NCI-H524 treated with DMSO at 0.1 percent for 48 hours (cell line): Measurements from ENCODE around the gene OR2G6.
"Not testable (repeated sequence)": the region's sequence is repeated elsewhere in the genome, so short reads cannot be mapped to it uniquely, and the experiment has no call there.

Experiments
- DNase-seq: peaks from one replicate; lab custom pipeline; 2025; lab: John Stamatoyannopoulos, UW

OR2G6 gene

DNA sequence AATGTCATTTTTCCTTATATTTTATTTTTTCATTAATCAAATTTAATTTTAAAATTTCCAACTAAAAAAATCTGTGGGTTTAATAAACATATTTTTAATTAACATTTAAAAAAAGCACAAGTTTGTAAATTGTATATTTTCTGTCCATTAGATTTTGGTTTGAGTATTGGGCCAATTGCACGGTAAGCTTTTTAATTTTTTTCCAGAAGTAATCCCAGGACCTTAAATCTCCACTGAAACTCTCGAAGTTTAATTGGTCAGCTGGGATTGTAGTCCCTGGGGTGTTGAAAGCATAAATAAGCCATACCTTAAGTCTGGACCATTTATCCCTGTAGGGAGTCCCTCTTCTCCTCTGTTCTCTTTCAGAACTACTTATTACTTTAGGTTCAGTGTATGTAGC is at the start of gene OR2G6:
Gene OR2G6 (plus strand): TSS at position 301 of the 400 bp plus-strand sequence. CDS start 13,574 bp downstream, outside the sequence.
- DNase-seq = not testable (repeated sequence)

DNA sequence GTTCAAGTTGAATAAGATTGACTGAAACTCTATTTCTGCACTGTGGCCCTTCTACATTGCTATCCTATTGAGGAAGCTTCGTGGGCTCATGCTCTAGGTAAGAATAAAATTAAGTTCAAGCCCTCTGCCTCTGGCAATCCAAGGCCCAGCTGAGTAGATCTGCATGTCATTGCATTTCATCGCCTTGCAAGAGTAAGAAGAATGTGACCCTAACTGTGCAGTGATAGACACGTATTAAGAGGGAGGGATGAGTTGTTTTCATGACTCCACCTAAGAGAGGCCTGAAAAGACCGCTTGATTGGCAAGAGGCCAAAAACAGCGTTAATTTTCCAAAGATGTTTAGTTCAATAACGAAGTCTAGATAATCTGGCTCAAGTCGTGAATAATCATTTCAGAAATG is 48.8 kb upstream of the OR2G6 start:
- not testable (repeated sequence) for DNase-seq

DNA sequence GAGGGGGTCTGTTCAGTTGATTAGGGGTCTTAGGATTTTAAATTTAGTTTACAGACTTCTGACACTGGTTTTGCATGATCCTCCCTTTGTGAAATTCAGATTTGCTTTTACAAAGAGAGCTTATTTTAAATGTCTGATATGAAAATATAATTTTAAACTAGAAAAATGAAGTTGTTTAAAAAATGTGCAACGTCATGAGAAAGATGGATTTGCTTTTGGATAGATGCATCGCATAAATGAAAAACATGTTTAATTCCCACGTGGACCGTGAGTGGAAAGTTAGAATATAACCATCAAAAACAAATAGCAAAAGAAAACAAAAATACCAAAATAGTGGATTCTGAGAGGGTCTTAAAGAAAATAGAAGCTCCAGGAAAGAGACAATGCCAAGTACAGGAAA is 36.7 kb upstream of the OR2G6 start:
- DNase-seq = no peak

- DNase-seq = not testable (repeated sequence)
Measured at GRCh38 chr1:248472111-248472510, 35.8 kb upstream of the OR2G6 start.

DNA sequence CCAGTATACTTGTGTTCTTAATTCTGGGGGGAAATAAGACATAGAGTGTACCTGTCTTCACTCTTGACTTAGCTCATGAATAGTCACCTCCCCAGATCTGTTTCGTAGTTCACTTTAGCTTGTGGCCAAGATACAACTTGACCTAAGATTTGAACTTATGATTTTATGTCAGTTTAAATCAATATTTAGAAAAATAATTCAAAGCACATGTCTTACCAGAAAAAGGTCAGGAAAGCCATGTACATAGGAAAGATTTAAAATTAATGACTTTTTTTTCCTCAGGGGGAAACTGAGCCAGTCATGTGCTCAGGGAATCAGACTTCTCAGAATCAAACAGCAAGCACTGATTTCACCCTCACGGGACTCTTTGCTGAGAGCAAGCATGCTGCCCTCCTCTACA is 34.8 kb upstream of the OR2G6 start, which contains the start of gene OR2T3:
Gene OR2T3 (plus strand): TSS at position 301 of the 400 bp plus-strand sequence. CDS start 0 bp downstream, at position 301.
- not testable (repeated sequence) for DNase-seq

- not testable (repeated sequence) for DNase-seq
Measured at GRCh38 chr1:248475660-248476059, 32.2 kb upstream of the OR2G6 start.

DNA sequence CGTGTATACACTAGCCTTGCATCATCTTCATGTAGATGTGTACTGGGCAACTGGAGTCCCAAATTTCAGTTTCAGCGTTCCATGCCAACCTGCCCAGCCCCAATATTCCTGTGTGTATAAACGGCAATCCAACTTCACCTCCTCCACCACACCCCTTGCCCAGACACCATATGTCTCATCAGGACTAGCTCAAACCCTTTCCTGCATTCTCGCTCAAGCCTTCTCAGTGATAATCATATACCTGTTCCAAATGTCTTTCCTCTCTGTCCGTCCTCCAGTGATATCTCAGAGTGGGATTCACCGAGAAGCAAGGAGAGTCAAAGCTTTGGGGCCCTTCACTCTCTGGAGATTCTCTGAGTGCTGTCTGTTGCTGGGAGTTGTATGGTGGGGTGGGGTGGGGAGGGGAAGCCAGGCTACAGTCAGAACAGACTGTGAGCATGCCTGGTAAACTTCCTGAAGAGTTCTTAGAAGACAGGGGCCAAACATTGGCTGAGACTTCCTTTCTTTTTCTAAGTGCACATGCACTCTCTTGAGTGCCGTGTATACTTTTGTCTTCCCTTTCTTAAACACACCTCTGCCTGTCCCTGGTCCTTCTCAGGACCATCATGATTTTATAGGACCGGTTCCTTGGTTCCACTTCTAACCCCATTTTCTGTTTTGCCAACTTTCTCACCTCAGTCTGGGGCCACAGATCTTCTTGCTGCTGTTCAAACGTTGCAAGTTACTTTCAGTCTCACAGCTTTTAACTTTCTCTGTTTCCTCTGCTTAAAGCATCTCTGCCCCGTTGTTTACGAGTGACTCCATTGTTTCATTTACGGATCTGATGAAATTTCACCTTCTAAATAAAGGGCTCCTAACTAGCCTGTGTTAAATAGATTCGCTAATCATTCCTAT is 25.9 kb upstream of the OR2G6 start:
- DNase-seq = not testable (repeated sequence)

- DNase-seq = not testable (repeated sequence)
Measured at GRCh38 chr1:248488289-248488688, 19.6 kb upstream of the OR2G6 start, which contains the start of gene OR2T5. Gene OR2T5, plus strand, starts transcription at chr1:248488589. Its CDS starts 0 bp downstream, at chr1:248488589.

GRCh38 chr1:248496661-248497060 is 11.2 kb upstream of the OR2G6 start:
- not testable (repeated sequence) for DNase-seq

GRCh38 chr1:248500305-248501035 is 7.4 kb upstream of the OR2G6 start:
- not testable (repeated sequence) for DNase-seq

DNA sequence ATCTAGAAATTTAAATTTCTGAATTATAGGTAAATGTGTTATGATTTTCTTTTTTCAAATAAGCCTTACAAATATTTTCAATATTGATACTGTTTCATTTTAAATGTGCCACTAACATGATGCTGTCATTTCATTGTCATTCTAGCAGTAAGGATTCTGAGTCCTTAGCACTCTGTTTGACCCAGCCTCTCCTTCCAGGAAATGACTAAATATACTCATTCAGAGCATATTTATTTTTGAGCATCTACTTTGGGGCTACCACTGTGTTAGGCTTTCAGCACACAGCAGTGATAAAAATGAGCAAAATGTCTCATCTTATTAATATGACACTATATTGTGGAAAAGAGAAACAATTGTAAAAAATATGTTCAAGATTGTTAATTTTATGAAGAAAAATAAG is 2.3 kb downstream of the OR2G6 start:
- not testable (repeated sequence) for DNase-seq

DNA sequence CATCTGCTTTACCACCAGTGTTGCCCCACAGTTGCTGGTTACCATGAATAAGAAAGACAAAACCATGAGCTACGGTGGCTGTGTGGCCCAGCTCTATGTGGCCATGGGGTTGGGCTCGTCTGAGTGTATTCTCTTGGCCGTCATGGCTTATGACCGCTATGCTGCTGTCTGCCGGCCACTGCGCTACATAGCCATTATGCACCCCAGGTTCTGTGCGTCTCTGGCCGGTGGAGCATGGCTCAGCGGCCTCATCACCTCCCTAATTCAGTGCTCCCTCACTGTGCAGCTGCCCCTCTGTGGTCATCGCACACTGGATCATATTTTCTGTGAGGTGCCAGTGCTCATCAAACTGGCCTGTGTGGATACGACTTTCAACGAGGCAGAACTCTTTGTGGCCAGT is 14.0 kb downstream of the OR2G6 start:
- no peak for DNase-seq

DNA sequence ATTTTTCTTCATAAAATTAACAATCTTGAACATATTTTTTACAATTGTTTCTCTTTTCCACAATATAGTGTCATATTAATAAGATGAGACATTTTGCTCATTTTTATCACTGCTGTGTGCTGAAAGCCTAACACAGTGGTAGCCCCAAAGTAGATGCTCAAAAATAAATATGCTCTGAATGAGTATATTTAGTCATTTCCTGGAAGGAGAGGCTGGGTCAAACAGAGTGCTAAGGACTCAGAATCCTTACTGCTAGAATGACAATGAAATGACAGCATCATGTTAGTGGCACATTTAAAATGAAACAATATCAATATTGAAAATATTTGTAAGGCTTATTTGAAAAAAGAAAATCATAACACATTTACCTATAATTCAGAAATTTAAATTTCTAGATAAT is 29.6 kb downstream of the OR2G6 start:
- not testable (repeated sequence) for DNase-seq

DNA sequence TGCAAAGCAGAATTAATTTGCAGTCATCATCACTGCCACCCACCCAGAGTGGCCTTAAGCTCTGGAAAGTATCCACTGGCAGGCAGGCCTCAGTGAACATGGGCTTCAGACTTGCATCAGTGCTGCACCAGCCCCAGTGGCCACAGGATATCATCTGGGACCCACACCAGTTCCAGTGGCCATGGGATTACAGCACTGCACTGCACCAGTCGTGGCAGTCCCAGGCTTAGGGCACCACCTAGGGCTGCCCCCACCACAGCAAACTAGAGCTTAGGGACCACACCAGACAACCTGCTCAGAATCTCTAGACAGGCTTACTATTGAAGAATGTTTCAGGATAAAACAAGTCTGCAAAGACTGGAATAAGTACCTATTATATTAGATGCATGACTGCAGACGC is 39.5 kb downstream of the OR2G6 start:
- not testable (repeated sequence) for DNase-seq

DNA sequence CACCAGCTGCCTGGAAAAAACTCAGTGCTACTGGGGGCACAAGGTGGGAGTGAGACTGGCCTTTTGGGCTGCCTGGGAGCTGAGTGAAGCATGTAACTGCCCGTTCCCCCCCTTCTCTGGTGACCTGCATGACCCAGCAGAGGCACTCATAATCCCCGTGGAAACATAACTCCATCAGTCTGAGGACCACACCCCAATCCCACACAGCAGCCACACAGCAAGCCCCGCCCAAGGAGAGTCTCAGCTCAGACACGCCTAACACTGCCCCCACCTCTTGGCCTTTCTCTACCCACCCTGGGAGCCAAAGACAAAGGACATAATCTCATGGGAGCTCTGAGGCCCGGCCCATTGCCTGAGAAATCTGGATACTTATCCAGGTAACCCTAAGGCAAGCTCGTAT is 43.2 kb downstream of the OR2G6 start:
- not testable (repeated sequence) for DNase-seq

DNA sequence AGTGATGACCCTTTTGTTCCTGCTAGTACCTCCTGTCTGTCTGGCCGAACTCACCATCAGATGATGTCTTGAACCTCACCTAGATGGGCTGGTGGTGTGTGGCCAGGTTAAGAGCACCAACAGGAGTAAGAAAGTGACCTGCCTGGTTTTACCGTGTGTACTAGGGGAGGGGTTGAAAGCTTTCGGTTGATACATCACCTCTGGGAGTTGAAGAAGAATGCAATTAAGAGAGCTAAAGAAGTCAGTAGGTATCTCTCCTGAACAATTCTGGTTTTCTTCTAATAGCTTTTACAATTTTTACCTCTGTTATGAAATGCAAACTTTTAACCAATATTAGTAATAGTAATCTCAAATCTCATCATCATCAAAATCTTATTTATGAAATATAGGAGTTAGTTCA is 54.8 kb downstream of the OR2G6 start, which contains the start of gene OR2T29:
Gene OR2T29 (minus strand): TSS at position 101 of the 400 bp plus-strand sequence. CDS start 3,281 bp downstream, outside the sequence.
- DNase-seq = not testable (repeated sequence)

- DNase-seq = not testable (repeated sequence)
Measured at GRCh38 chr1:248565530-248566373, 57.9 kb downstream of the OR2G6 start.

DNA sequence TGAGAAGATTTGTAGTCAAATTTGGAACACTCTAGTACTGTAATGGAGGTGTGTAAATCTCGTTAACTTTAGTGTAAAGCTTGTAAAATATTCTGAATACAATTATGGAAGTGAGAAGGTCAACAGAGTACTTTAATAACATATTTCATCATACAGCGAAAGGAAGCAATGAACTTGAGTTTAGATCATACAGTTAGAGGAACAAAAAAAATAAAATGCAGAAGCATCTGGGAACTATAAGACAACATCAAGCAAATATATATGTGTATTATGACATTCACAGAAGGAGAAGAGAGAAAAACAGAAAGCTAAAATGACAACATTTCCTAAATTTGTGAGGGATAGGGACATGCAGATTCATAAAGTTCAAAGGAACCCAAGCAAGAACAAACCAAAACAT is 61.2 kb downstream of the OR2G6 start:
- DNase-seq = not testable (repeated sequence)

DNA sequence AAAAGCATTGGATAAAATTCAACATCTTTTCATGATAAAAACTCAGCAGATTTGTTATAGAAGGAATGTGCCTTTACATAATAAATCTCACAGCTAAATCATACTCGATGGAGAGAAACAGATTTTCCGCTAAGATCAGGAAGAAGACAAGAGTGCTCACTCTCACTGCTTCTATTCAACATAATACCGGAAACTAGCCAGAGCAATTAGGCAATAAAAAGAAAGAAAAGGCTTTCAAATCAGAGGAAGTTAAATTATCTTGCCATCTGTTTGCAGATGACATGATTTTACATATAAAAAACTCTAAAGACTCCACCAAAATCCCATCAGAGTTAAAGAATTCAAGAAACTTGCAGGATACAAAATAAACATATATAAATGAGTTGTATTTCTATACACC is 62.9 kb downstream of the OR2G6 start:
- not testable (repeated sequence) for DNase-seq

DNA sequence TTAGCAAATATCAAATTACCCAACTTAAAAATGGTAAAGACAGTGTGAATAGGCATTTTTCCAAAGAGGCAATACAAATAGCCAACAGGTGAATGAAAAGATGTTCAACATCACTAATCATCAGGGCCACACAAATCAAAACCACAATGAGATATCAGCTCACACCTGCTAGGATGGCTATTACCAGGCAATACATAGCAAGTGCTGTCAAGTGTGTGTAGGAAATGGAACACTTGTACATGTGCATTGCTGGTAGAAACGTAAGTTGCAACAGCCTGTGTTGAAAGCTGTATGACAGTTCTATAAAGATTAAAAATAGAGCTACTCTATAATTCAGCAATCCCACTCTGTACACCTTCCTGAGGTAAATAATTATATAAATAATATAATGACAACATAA is 64.2 kb downstream of the OR2G6 start:
- DNase-seq = not testable (repeated sequence)

- not testable (repeated sequence) for DNase-seq
Measured at GRCh38 chr1:248573856-248574255, 66.0 kb downstream of the OR2G6 start.
